Activated naive CD4-positive, alpha-beta T cell treated with anti-CD3 and anti-CD28 coated beads, Interleukin-2, amount 50 U/mL, for 72 hours (primary cell): ENCODE data around the gene GAREM1. TPM values are rescaled to one million over a fixed set of nuclear protein-coding genes. Genes with fewer than 3 reads are reported as not detected.
"Not testable (repeated sequence)": the region's sequence is repeated elsewhere in the genome, so short reads cannot be mapped to it uniquely, and the experiment has no call there.

Experiments used
- ATAC-seq, 2 donors: fragments of 150-1000 bp; cut with Tn5 transposase; 2 replicates each; pipeline ENCODE4 v1.10.0; 2021; ENCODE audit warnings: mild to moderate bottlenecking in 2 of 2, moderate library complexity in 2 of 2
- DNase-seq, 2 donors: peaks; one replicate each; pipeline ENCODE4 v3.0.0; 2021 to 2022; ENCODE audit warnings: low spot score in 2 of 2
- H3K27ac Mint-ChIP-seq, 2 donors: one replicate each; pipeline ENCODE4 v1.8.0; 2022; ENCODE audit warnings: mild to moderate bottlenecking in 2 of 2, mixed read lengths in 2 of 2
- H3K36me3 Mint-ChIP-seq, 2 donors: one replicate each; pipeline ENCODE4 v1.8.0; 2022; ENCODE audit warnings: mixed read lengths in 2 of 2
- H3K9me3 Mint-ChIP-seq, 2 donors: one replicate each; pipeline ENCODE4 v1.8.0; 2022; ENCODE audit warnings: mixed read lengths in 2 of 2
- total RNA-seq, 2 donors: library from RNA; stranded (reverse); gene quantifications; one replicate each; pipeline ENCODE4 v1.2.3, GENCODE V29; 2022

Gene GAREM1
- total RNA-seq, 2 donors from 2014 or later: not detected

DNA sequence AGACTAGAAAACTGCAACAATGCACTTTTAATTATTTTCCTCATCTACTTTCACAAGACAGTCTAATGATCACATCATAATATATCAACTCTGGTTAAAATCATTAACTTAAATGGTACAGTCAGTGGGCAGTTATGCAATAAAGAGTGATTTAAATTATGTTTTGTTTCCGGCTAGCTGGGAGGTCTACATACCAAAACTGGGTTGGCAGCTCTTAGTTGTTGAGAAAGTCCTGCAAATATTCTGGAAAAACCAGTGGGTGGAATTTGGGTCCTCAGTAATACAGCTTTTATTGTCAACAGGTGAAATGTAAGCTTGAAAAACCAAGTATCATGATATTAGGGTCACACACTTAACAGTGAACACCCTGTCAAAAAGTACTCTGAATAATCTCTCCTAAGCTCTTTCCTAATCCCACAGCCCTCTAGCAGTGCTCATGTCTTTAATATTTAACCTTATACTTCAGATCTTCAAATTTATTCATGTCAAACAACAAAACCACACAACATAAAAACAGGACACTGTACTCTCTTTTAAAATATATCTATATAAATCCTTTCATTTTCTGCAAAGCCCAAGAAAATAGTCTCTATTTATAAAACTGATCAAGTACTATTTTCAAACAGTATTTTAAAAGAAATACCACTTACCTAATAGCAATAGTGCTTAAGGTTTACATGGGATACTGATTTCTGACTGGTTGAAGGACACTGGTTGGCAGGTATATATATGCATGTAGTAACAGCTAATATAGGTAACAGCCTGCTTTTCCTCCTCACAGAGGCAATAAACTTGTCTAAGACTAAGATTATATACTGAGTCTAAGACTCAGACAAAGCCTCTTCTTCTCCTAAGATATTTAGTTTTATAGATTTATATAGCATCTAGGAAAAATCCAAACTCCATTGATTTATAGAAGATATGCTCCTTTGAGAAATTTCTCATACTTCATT lies 103.8 kb downstream of the GAREM1 start:
- H3K9me3 Mint-ChIP-seq: no peaks in the 10 kb centered on the region
- no peaks in the 10 kb centered on the region for H3K36me3 Mint-ChIP-seq
- H3K27ac Mint-ChIP-seq: no peak overlapping the region
- no peak for ATAC-seq
- no peak for DNase-seq

DNA sequence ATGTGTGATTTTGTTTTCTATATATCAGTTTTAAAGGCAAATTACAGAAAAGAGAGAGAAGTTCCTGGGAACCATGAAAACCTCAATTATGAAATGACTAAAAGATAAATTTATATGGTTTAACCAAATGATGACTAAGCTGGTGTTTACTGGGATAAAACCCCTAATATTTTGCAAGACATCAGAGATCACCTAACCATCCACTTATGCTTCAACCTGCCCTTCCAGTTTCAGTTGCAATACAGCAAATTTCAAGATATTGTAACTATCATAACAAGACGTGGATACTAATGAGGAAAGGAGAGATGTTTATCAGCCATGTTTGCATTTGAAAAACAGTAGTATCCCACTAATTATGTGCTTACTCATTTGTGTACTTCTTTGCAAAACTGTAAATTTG lies 108.2 kb downstream of the GAREM1 start:
- Mint-ChIP-seq H3K36me3 (no peaks in the 10 kb centered on the region), H3K27ac (no peak overlapping the region), H3K9me3 (no peaks in the 10 kb centered on the region)
- DNase-seq (no peak), ATAC-seq (peak in 1 of 2 donors; percentile 30)

DNA sequence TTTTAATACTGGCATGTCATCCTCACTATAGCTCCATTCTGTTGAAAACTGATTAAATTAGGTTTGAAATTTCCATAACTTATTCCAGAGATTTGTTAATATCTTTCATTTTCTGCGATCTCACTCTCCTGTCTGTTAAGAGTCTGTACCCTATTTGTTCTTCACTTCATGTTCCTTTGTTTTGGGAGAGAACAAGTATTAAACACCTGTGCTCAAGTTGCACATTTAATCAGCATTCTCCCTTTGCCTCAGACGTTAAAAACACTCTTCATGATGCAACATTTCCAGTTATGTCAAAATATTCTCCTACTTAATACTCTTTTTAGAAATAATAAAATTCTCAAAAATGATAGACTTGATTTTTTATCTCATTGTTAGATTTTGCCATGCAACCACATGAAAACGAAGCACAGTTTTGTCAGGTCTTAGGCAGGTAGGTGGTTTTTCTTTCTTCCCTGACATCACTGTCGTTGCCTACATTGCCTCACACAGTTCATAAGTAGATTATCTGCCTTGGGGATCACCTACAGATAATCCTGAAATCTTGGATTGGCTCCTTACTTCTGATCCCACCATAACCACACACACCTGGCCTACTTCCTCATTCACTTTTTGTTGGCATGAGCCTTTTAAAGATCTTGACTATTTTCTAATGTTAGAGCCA lies 109.9 kb downstream of the GAREM1 start:
- no peaks in the 10 kb centered on the region for H3K9me3 Mint-ChIP-seq
- DNase-seq (no peak), ATAC-seq (peak in 1 of 2 donors; percentile 55)
- H3K27ac Mint-ChIP-seq: no peak overlapping the region
- no peaks in the 10 kb centered on the region for H3K36me3 Mint-ChIP-seq

- H3K9me3 Mint-ChIP-seq: no peaks in the 10 kb centered on the region
- no peak for ATAC-seq
- no peak overlapping the region for H3K27ac Mint-ChIP-seq
- no peak for DNase-seq
- no peaks in the 10 kb centered on the region for H3K36me3 Mint-ChIP-seq
Measured at GRCh38 chr18:32358529-32358928, 112.2 kb downstream of the GAREM1 start.

GRCh38 chr18:32358075-32358474 lies 112.6 kb downstream of the GAREM1 start:
- ATAC-seq (no peak), DNase-seq (no peak)
- Mint-ChIP-seq H3K9me3 (no peaks in the 10 kb centered on the region), H3K27ac (no peak overlapping the region), H3K36me3 (no peaks in the 10 kb centered on the region)

DNA sequence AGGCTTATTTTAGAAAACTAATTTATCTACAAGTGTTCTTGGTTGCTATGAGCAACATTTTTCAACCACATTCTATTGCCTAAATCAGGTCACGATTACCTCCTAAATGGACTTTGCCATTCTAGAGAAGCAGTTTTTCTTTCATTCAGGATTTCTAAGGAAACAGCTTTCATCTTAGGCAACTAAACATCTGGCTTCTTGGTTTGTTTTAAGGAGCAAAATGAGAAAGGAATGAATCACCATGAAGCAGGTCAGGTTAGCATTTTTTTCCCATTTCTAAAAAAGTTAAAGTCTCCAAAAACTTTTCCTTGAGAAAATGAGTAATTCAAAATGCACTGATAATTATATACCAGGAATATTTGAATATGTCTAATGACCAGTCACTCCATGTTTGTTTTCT lies 114.8 kb downstream of the GAREM1 start:
- H3K36me3 Mint-ChIP-seq: no peaks in the 10 kb centered on the region
- ATAC-seq: no peak
- no peak for DNase-seq
- H3K27ac Mint-ChIP-seq: no peak overlapping the region
- no peaks in the 10 kb centered on the region for H3K9me3 Mint-ChIP-seq

DNA sequence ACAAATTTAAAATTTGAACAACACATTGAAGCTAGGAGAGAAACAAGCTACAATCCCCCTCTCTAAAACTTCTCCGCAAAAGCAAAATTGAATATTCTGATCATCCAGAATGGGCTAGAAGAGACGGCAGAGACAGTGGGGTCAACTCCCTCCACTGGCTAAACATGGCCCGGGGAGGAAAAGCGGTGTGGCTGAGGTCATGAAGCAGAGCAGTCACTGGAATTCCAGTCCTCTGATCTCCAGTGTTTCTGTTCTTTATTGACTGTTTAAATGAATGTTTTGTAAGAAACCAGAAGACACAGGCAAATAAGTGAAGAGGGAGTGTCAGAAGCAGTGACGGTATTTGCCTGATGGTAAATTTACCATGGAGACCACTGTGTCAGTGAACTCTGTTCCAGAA lies 116.2 kb downstream of the GAREM1 start:
- ATAC-seq: no peak
- Mint-ChIP-seq H3K27ac (no peak overlapping the region), H3K9me3 (no peaks in the 10 kb centered on the region), H3K36me3 (no peaks in the 10 kb centered on the region)
- no peak for DNase-seq

DNA sequence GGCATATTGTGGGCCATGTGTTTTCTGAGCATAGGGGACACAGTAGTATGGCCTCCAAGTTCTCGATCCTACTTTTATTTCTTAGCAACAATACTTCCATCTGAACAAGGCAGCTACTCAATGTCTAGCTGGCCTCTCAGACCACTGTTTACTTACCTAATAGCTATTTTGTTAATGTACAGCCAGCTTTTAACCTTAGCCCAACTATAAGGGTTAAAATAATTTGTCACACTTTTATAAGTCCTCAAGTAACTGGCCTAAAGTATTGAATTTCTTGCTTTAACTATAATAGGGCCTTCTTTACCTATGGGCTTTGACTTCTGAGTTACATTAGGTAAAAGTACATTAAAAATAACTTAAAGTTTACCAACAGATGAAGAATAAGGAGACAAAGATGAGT lies 117.4 kb downstream of the GAREM1 start:
- Mint-ChIP-seq H3K27ac (no peak overlapping the region), H3K9me3 (no peaks in the 10 kb centered on the region), H3K36me3 (no peaks in the 10 kb centered on the region)
- no peak for DNase-seq
- no peak for ATAC-seq

GRCh38 chr18:32351032-32351431 lies 119.7 kb downstream of the GAREM1 start:
- Mint-ChIP-seq H3K36me3 (no peaks in the 10 kb centered on the region), H3K9me3 (no peaks in the 10 kb centered on the region), H3K27ac (no peak overlapping the region)
- ATAC-seq (no peak), DNase-seq (no peak)

DNA sequence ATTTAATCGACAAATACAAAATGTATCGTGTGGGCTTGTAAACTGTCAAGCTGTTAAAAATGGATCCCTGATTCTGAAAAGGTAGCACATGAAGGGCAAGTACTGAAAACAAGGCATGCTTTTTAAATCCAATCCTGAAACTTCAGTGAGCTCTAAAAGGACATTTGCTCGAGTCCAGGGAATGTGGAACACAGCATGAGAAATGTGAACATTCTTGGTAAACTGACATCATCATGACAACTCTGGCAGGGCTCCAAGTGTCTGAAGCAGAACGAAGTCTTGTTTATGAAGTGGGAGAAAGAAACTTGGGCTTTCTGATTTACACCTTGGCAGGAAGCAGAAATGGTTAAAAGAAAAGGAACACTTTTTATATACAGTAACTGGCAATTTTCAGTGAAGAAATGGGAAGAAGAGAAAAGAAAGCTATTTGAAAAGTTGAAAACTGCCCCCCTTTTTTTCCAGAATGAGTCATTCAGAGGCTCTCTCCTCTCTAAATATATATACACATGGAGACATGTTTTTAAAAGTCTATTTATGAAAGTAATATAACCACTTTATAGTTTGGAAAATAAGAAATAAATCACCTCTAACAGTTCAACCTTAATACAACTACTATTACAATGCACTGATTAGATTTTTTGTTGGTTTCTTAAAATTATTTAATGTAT lies 120.8 kb downstream of the GAREM1 start:
- no peaks in the 10 kb centered on the region for H3K36me3 Mint-ChIP-seq
- H3K27ac Mint-ChIP-seq: no peak overlapping the region
- ATAC-seq (no peak), DNase-seq (no peak)
- H3K9me3 Mint-ChIP-seq: no peaks in the 10 kb centered on the region

- H3K36me3 Mint-ChIP-seq: no peaks in the 10 kb centered on the region
Measured at GRCh38 chr18:32346671-32347070, 124.0 kb downstream of the GAREM1 start.

DNA sequence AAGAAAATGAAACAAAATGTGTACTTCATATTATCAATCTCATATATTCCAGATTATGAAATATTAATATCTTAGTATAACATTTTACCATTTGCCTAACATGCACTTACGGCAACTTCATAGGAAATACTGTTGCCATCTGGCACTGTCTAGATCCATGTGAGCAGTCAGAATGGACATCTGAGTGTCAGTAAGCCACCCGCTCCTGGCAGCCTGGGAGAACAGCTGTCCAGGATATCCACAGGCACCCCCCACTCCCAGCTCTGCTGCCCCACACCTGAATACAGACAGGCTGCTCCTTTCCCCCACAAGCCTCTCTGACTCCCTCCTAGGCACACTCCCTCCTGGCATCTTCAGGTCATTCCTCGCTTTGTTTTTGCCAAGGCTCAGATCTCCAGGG lies 127.0 kb downstream of the GAREM1 start:
- Mint-ChIP-seq H3K36me3 (no peaks in the 10 kb centered on the region), H3K9me3 (no peaks in the 10 kb centered on the region), H3K27ac (no peak overlapping the region)
- ATAC-seq (no peak), DNase-seq (no peak)

More at GRCh38 chr18:32346671-32347070, 124.0 kb downstream of the GAREM1 start:
- Mint-ChIP-seq H3K27ac (no peak overlapping the region), H3K9me3 (no peaks in the 10 kb centered on the region)
- ATAC-seq (no peak), DNase-seq (no peak)

DNA sequence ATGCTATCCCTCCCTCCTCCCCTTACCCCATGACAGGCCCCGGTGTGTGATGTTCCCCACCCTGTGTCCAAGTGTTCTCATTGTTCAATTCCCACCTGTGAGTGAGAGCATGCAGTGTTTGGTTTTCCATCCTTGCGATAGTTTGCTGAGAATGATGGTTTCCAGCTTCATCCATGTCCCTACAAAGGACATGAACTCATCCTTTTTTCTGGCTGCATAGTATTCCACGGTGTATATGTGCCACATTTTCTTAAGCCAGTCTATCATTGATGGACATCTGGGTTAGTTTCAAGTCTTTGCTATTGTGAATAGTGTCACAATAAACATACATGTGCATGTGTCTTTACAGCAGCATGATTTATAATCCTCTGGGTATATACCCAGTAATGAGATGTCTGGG lies 129.6 kb downstream of the GAREM1 start:
- H3K36me3 Mint-ChIP-seq, H3K27ac Mint-ChIP-seq, H3K9me3 Mint-ChIP-seq, DNase-seq, ATAC-seq: not testable (repeated sequence)

GRCh38 chr18:32339045-32339444 lies 131.6 kb downstream of the GAREM1 start:
- Mint-ChIP-seq H3K27ac (no peak overlapping the region), H3K36me3 (no peaks in the 10 kb centered on the region), H3K9me3 (no peaks in the 10 kb centered on the region)
- no peak for ATAC-seq
- DNase-seq: no peak

DNA sequence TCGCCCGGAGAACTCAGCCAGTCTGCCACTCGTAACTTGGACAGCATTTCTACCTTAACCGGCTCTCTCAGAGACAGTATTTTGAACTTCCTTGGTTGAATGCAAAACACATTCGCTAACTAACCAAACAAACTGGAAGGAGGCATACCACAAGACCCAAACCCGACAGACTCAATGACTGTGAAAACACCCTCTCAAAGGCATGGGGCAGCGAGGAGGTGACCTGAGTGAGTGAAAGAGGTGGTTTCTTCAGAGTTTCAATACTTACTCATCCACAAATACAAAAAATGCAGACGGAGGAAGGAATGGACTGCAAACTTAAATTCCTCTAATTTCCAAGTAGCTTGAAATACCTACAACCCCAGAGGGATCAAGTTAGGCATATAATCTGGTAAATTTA lies 132.9 kb downstream of the GAREM1 start:
- H3K36me3 Mint-ChIP-seq: no peaks in the 10 kb centered on the region
- no peak overlapping the region for H3K27ac Mint-ChIP-seq
- ATAC-seq (no peak), DNase-seq (no peak)
- H3K9me3 Mint-ChIP-seq: no peaks in the 10 kb centered on the region

GRCh38 chr18:32337347-32337746 lies 133.3 kb downstream of the GAREM1 start:
- no peaks in the 10 kb centered on the region for H3K36me3 Mint-ChIP-seq
- no peak overlapping the region for H3K27ac Mint-ChIP-seq
- ATAC-seq (no peak), DNase-seq (no peak)
- no peaks in the 10 kb centered on the region for H3K9me3 Mint-ChIP-seq

- DNase-seq: no peak
- ATAC-seq: no peak
- Mint-ChIP-seq H3K27ac (no peak overlapping the region), H3K36me3 (no peaks in the 10 kb centered on the region), H3K9me3 (no peaks in the 10 kb centered on the region)
Measured at GRCh38 chr18:32335228-32335627, 135.5 kb downstream of the GAREM1 start.
